ENCODE measurements around the gene PTCD3.

DNA sequence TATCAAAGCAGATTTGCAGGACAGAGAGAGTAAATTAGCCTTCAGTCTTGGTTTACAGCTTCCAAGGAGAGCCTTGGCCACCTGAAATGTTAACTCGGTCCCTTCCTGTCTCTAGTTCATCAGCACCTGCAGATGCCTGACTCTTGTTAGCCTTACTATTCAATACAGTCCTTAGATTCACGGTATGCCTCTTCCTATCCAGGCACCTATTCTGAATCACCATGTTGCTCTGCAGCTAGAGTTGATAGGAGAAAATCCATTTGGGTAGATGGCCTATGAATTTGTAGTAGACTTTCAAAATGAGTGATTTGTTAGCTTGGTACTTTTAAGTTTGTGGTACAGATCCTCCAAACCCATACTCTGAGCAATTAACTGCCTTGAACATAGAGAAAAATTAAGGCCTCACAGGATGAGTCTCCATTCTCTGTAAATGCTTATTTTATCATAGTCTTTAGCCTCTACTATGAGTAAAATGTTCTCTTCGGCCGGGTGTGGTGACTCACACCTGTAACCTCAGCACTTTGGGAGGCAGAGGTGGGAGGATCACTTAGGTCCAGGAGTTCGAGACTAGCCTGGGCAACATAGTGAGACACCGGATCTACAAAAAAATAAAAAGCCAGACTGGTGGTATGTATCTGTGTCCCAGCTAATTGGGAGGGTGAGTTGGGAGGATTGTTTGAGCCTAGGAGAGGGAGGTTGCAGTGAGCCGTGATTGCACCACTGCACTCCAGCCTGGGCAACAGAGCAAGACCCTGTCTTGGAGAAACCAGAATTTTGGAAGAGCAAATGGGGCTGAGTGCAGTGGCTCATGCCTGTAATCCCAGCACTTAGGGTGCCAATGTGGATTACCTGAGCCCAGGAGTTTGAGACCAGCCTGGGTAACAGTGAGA lies 32.9 kb downstream of the PTCD3 start:
- TF ChIP-seq, protein P1, sequence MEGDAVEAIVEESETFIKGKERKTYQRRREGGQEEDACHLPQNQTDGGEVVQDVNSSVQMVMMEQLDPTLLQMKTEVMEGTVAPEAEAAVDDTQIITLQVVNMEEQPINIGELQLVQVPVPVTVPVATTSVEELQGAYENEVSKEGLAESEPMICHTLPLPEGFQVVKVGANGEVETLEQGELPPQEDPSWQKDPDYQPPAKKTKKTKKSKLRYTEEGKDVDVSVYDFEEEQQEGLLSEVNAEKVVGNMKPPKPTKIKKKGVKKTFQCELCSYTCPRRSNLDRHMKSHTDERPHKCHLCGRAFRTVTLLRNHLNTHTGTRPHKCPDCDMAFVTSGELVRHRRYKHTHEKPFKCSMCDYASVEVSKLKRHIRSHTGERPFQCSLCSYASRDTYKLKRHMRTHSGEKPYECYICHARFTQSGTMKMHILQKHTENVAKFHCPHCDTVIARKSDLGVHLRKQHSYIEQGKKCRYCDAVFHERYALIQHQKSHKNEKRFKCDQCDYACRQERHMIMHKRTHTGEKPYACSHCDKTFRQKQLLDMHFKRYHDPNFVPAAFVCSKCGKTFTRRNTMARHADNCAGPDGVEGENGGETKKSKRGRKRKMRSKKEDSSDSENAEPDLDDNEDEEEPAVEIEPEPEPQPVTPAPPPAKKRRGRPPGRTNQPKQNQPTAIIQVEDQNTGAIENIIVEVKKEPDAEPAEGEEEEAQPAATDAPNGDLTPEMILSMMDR (IDR thresholded peaks at IDR 0.05): no peak
- no peak for TF ChIP-seq POLR2A (IDR thresholded peaks at IDR 0.05)

Measured in testis (tissue), 2 donors.